Mononuclear cell (primary cell): ENCODE results near the gene COX10. TPM values are rescaled to one million over a fixed set of nuclear protein-coding genes. Genes with fewer than 3 reads are reported as not detected.
"Not testable (repeated sequence)": the region's sequence is repeated elsewhere in the genome, so short reads cannot be mapped to it uniquely, and the experiment has no call there.

Experiments
- H3K27me3 ChIP-seq: 2 replicates; pipeline ENCODE4 v1.6.0; 2011; ENCODE audit warnings: low read length, control low read depth; ENCODE audit not compliant: insufficient read depth
- H3K4me1 ChIP-seq: 2 replicates; pipeline ENCODE4 v1.5.1; 2011; ENCODE audit warnings: mild to moderate bottlenecking, low read length, control low read depth; ENCODE audit not compliant: insufficient read depth
- H3K4me3 ChIP-seq: 2 replicates; pipeline ENCODE4 v1.5.1; 2011; ENCODE audit warnings: mild to moderate bottlenecking, low read length, moderate library complexity
- H3K9me3 ChIP-seq: 2 replicates; pipeline ENCODE4 v1.5.1; 2011; ENCODE audit warnings: low read depth, mild to moderate bottlenecking, control low read depth, low read length
- total RNA-seq: library from RNA; depleted of rRNA; stranded (reverse); fragments of >200 nt; gene quantifications from one replicate; pipeline ENCODE4 v1.2.3, GENCODE V29; 2012

Gene COX10
- total RNA-seq, 1 donor = 17.5 TPM

- no peaks in the 10 kb centered on the region for H3K27me3 ChIP-seq
- H3K4me3 ChIP-seq = no peak overlapping the region
- peaks cover 44% of the 10 kb centered on the region for H3K4me1 ChIP-seq
- H3K9me3 ChIP-seq = no peaks in the 10 kb centered on the region
These were observed 138.5 kb downstream of the COX10 start for GRCh38 chr17:14207791-14208190.

GRCh38 chr17:14209215-14209614 lies 139.9 kb downstream of the COX10 start:
- peaks cover 32% of the 10 kb centered on the region for H3K4me1 ChIP-seq
- no peak overlapping the region for H3K4me3 ChIP-seq
- no peaks in the 10 kb centered on the region for H3K27me3 ChIP-seq
- H3K9me3 ChIP-seq = no peaks in the 10 kb centered on the region

GRCh38 chr17:14211246-14211645 lies 141.9 kb downstream of the COX10 start:
- Histone ChIP-seq H3K27me3 (no peaks in the 10 kb centered on the region), H3K4me3 (no peak overlapping the region), H3K4me1 (peaks cover 11% of the 10 kb centered on the region), H3K9me3 (no peaks in the 10 kb centered on the region)

GRCh38 chr17:14211801-14212200 lies 142.5 kb downstream of the COX10 start:
- H3K27me3 ChIP-seq = no peaks in the 10 kb centered on the region
- no peaks in the 10 kb centered on the region for H3K9me3 ChIP-seq
- H3K4me3 ChIP-seq = no peak overlapping the region
- H3K4me1 ChIP-seq = peaks cover 6% of the 10 kb centered on the region

GRCh38 chr17:14212401-14212800 lies 143.1 kb downstream of the COX10 start:
- H3K4me3 ChIP-seq = no peak overlapping the region
- H3K9me3 ChIP-seq = no peaks in the 10 kb centered on the region
- H3K4me1 ChIP-seq = peaks cover 4% of the 10 kb centered on the region
- no peaks in the 10 kb centered on the region for H3K27me3 ChIP-seq

GRCh38 chr17:14214271-14214670 lies 145.0 kb downstream of the COX10 start:
- Histone ChIP-seq H3K4me1 (peaks cover 4% of the 10 kb centered on the region), H3K4me3 (no peak overlapping the region), H3K27me3 (no peaks in the 10 kb centered on the region), H3K9me3 (no peaks in the 10 kb centered on the region)

GRCh38 chr17:14222611-14223010 lies 153.3 kb downstream of the COX10 start:
- Histone ChIP-seq H3K9me3 (no peaks in the 10 kb centered on the region), H3K4me1 (no peaks in the 10 kb centered on the region), H3K4me3 (no peak overlapping the region), H3K27me3 (no peaks in the 10 kb centered on the region)

GRCh38 chr17:14225254-14225980 lies 156.1 kb downstream of the COX10 start:
- H3K4me1 ChIP-seq = no peaks in the 10 kb centered on the region
- H3K4me3 ChIP-seq = no peak overlapping the region
- no peaks in the 10 kb centered on the region for H3K9me3 ChIP-seq
- H3K27me3 ChIP-seq = no peaks in the 10 kb centered on the region

GRCh38 chr17:14227052-14227451 lies 157.7 kb downstream of the COX10 start:
- Histone ChIP-seq H3K4me1 (no peaks in the 10 kb centered on the region), H3K27me3 (no peaks in the 10 kb centered on the region), H3K9me3 (no peaks in the 10 kb centered on the region), H3K4me3 (no peak overlapping the region)

- Histone ChIP-seq H3K9me3 (no peaks in the 10 kb centered on the region), H3K4me3 (no peak overlapping the region), H3K27me3 (no peaks in the 10 kb centered on the region), H3K4me1 (no peaks in the 10 kb centered on the region)
These were observed 159.6 kb downstream of the COX10 start for GRCh38 chr17:14228903-14229302.

- not testable (repeated sequence) for H3K27me3 ChIP-seq, H3K9me3 ChIP-seq, H3K4me3 ChIP-seq, H3K4me1 ChIP-seq
These were observed 161.9 kb downstream of the COX10 start for GRCh38 chr17:14231187-14231586.

GRCh38 chr17:14235047-14235446 lies 165.7 kb downstream of the COX10 start:
- H3K9me3 ChIP-seq, H3K4me3 ChIP-seq, H3K27me3 ChIP-seq, H3K4me1 ChIP-seq: not testable (repeated sequence)

GRCh38 chr17:14236032-14236431 lies 166.7 kb downstream of the COX10 start:
- H3K27me3 ChIP-seq, H3K9me3 ChIP-seq, H3K4me1 ChIP-seq, H3K4me3 ChIP-seq: not testable (repeated sequence)

GRCh38 chr17:14236762-14237161 lies 167.5 kb downstream of the COX10 start, which contains the start of gene CDRT15:
Gene CDRT15 (minus strand): TSS chr17:14236862. CDS start chr17:14236833, 29 bp downstream.
- H3K27me3 ChIP-seq, H3K4me1 ChIP-seq, H3K9me3 ChIP-seq, H3K4me3 ChIP-seq: not testable (repeated sequence)

- not testable (repeated sequence) for H3K9me3 ChIP-seq, H3K27me3 ChIP-seq
These were observed 170.0 kb downstream of the COX10 start for GRCh38 chr17:14239271-14239670.

GRCh38 chr17:14245002-14245401 lies 175.7 kb downstream of the COX10 start:
- H3K9me3 ChIP-seq = no peaks in the 10 kb centered on the region

More at GRCh38 chr17:14239271-14239670, 170.0 kb downstream of the COX10 start:
- H3K4me1 ChIP-seq, H3K4me3 ChIP-seq: not testable (repeated sequence)

More at GRCh38 chr17:14245002-14245401, 175.7 kb downstream of the COX10 start:
- H3K4me3 ChIP-seq = no peak overlapping the region
- no peaks in the 10 kb centered on the region for H3K27me3 ChIP-seq
- H3K4me1 ChIP-seq = no peaks in the 10 kb centered on the region
